K562 (cell line): ENCODE data around the gene TMEM176B. TPM values are rescaled to one million over a fixed set of nuclear protein-coding genes. Genes with fewer than 3 reads are reported as not detected.

Source experiments
- ATAC-seq: fragments of 200-7000 bp; cut with Tn5 transposase; 3 replicates; pipeline ENCODE4 v1.9.1; 2020; ENCODE audit warnings: moderate library complexity
- BruUV-seq: library from RNA; stranded (reverse); fragments of 400-500 nt; replicated peaks from 2 replicates; lab custom pipeline; 2021; lab: Mats Ljungman, UMichigan
- CTCF ChIA-PET: fragments of 300-600 bp; formaldehyde crosslinking; extraction: SDS; loops from one replicate; lab custom pipeline; 2021; ENCODE audit warnings: low intra/inter-chr PET ratio; lab: Yijun Ruan, JAX
- POLR2A ChIA-PET: fragments of 300-600, 350-650 bp; sonication (Branson Sonifier 250); formaldehyde crosslinking; extraction: SDS; loops from one replicate; lab custom pipeline; 2021; ENCODE audit warnings: antibody characterized with exemption, inconsistent platforms; lab: Yijun Ruan, JAX
- DNase-seq, 4 experiments: peaks; one replicate each; pipeline versions ENCODE4 v3.0.0 to v3.0.0-alpha.2; 2011 to 2018; ENCODE audit warnings: low spot score in 3 of 4, mixed read lengths in 3 of 4; ENCODE audit errors: extremely low read depth in 1 of 4
- FAIRE-seq: peaks from 2 replicates; lab custom pipeline; 2011; peaks lifted over from hg19 to GRCh38; lab: Jason Lieb, UNC
- H2AFZ ChIP-seq: 2 replicates; pipeline ENCODE4 v1.6.0; 2011; ENCODE audit warnings: low read depth, low read length, control low read depth, inconsistent platforms
- H3K27ac ChIP-seq: fragments of 200-600 bp; 3 replicates; pipeline ENCODE4 v1.8.0; 2011; ENCODE audit warnings: low read depth, mild to moderate bottlenecking, control low read depth, inconsistent platforms, low read length, moderate library complexity, mixed read lengths; ENCODE audit errors: extremely low read depth
- H3K27me3 ChIP-seq, 2 experiments: fragments of 300-600 bp in 1 of 2; 2 replicates in 1 of 2; 3 replicates in 1 of 2; pipeline versions ENCODE4 v1.6.0 to v1.8.0; 2011; ENCODE audit warnings: inconsistent platforms in 2 of 2, low read length in 2 of 2, mild to moderate bottlenecking in 1 of 2, mixed read lengths in 1 of 2, moderate library complexity in 1 of 2; ENCODE audit not compliant: control insufficient read depth in 2 of 2, insufficient read depth in 2 of 2
- H3K36me3 ChIP-seq: fragments of 300-600 bp; 3 replicates; pipeline ENCODE4 v1.8.0; 2011; ENCODE audit warnings: mild to moderate bottlenecking, low read length, inconsistent platforms; ENCODE audit not compliant: control insufficient read depth, insufficient read depth
- H3K4me1 ChIP-seq, 2 experiments: fragments of 200-600 bp in 1 of 2; replicated peaks in 1 of 2; 2 replicates in 1 of 2; 3 replicates in 1 of 2; pipeline versions ENCODE4 v1.5.1 to v1.8.0; 2011; ENCODE audit warnings: inconsistent platforms in 2 of 2, low read length in 2 of 2, mild to moderate bottlenecking in 1 of 2, mixed read lengths in 1 of 2, moderate library complexity in 1 of 2; ENCODE audit not compliant: control insufficient read depth in 2 of 2, insufficient read depth in 2 of 2
- H3K4me2 ChIP-seq: 2 replicates; pipeline ENCODE4 v1.6.1; 2011; ENCODE audit warnings: low read length, control low read depth, inconsistent platforms, mixed read lengths; ENCODE audit not compliant: insufficient read depth
- H3K4me3 ChIP-seq: fragments of 200-600 bp; sonication (generic), shearing (Covaris generic); 2 replicates; pipeline ENCODE4 v1.5.1; 2016; ENCODE audit warnings: control low read depth, inconsistent platforms
- H3K79me2 ChIP-seq: fragments of 200-600 bp; 3 replicates; pipeline ENCODE4 v1.8.0; 2011; ENCODE audit warnings: low read length, inconsistent platforms; ENCODE audit not compliant: control insufficient read depth, insufficient read depth
- H3K9ac ChIP-seq, 2 experiments: 2 replicates each; pipeline versions ENCODE4 v1.6.0 to v1.6.1; 2011; ENCODE audit warnings: low read depth in 2 of 2, low read length in 2 of 2, control low read depth in 1 of 2, inconsistent platforms in 1 of 2, mild to moderate bottlenecking in 1 of 2, mixed read lengths in 1 of 2; ENCODE audit not compliant: insufficient read depth in 1 of 2
- H3K9me1 ChIP-seq: one replicate; pipeline ENCODE4 v1.6.0; 2011; ENCODE audit warnings: inconsistent platforms, mild to moderate bottlenecking, low read length, moderate library complexity; ENCODE audit not compliant: control insufficient read depth, insufficient read depth
- H3K9me3 ChIP-seq: replicated peaks from 2 replicates; pipeline ENCODE4 v1.5.1; 2011; ENCODE audit warnings: low read depth, low read length, inconsistent platforms; ENCODE audit not compliant: control insufficient read depth, insufficient read depth
- H4K20me1 ChIP-seq: replicated peaks from 2 replicates; pipeline ENCODE4 v1.6.1; 2011; ENCODE audit warnings: low read length, inconsistent platforms, mixed read lengths; ENCODE audit not compliant: control insufficient read depth, insufficient read depth
- BRD9 ChIP-seq: fragments of 450-650 bp; IDR thresholded peaks from 2 replicates; pipeline ENCODE4 v1.6.1; 2018; ENCODE audit warnings: low read depth; ENCODE audit not compliant: partially characterized antibody
- ESRRB ChIP-seq: fragments of 250-450 bp; sonication (Bioruptor Pico); IDR thresholded peaks from 2 replicates; pipeline ENCODE4 v1.5.0; 2020; ENCODE audit warnings: mild to moderate bottlenecking, moderate library complexity, borderline replicate concordance
- FOXJ3 ChIP-seq: sonication (generic); formaldehyde crosslinking; IDR thresholded peaks from 2 replicates; pipeline ENCODE4 v1.4.0; 2020; ENCODE audit warnings: mild to moderate bottlenecking, missing genetic modification reagents
- GABPB1 ChIP-seq: sonication (generic); formaldehyde crosslinking; IDR thresholded peaks from 2 replicates; pipeline ENCODE4 v1.8.0; 2022; ENCODE audit warnings: mild to moderate bottlenecking, missing genetic modification reagents
- HBP1 ChIP-seq: fragments of 450-650 bp; formaldehyde crosslinking; IDR thresholded peaks from 2 replicates; pipeline ENCODE4 v1.4.0; 2022; ENCODE audit warnings: missing genetic modification characterization
- HOXB6 ChIP-seq: fragments of 250-450 bp; sonication (Bioruptor Pico); IDR thresholded peaks from 2 replicates; pipeline ENCODE4 v1.5.1; 2022; ENCODE audit warnings: mild to moderate bottlenecking, borderline replicate concordance
- MAZ ChIP-seq, 2 experiments: fragments of 450-650 bp in 1 of 2; sonication (generic) in 1 of 2; formaldehyde crosslinking; IDR thresholded peaks in 1 of 2; conservative IDR thresholded peaks in 1 of 2; 2 replicates each; pipeline versions ENCODE4 v1.4.0 to v1.5.0; 2020; ENCODE audit warnings: mild to moderate bottlenecking in 1 of 2, missing genetic modification reagents in 1 of 2
- PKNOX1 ChIP-seq: fragments of 450-650 bp; IDR thresholded peaks from 2 replicates; pipeline ENCODE4 v1.6.1; 2016
- POLR2AphosphoS5 ChIP-seq: IDR thresholded peaks from 2 replicates; pipeline ENCODE4 v1.6.1; 2011; ENCODE audit warnings: mild to moderate bottlenecking, low read depth, low read length, moderate library complexity; ENCODE audit not compliant: control insufficient read depth, insufficient read depth
- RNF219 ChIP-seq: fragments of 250-450 bp; sonication (Bioruptor Pico); IDR thresholded peaks from 2 replicates; pipeline ENCODE4 v1.5.0; 2022; ENCODE audit warnings: mild to moderate bottlenecking
- SP1 ChIP-seq: sonication (generic); formaldehyde crosslinking; IDR thresholded peaks from 2 replicates; pipeline ENCODE4 v1.8.1; 2022; ENCODE audit warnings: mild to moderate bottlenecking, missing genetic modification reagents
- SPI1 ChIP-seq: IDR thresholded peaks from 2 replicates; pipeline ENCODE4 v1.6.1; 2011; ENCODE audit warnings: low read depth, low read length, control low read depth, borderline replicate concordance
- THRAP3 ChIP-seq: fragments of 450-650 bp; IDR thresholded peaks from 2 replicates; pipeline ENCODE4 v1.6.1; 2016; ENCODE audit warnings: mild to moderate bottlenecking, inconsistent platforms, borderline replicate concordance
- ZNF184 ChIP-seq: sonication (generic); formaldehyde crosslinking; IDR thresholded peaks from 2 replicates; pipeline ENCODE4 v1.5.0; 2020; ENCODE audit warnings: missing genetic modification reagents
- ZNF212 ChIP-seq: fragments of 450-650 bp; formaldehyde crosslinking; IDR thresholded peaks from 2 replicates; pipeline ENCODE4 v1.4.0; 2020; ENCODE audit warnings: mild to moderate bottlenecking
- ZNF324 ChIP-seq: fragments of 250-450 bp; sonication (Bioruptor Pico); IDR thresholded peaks from 2 replicates; pipeline ENCODE4 v1.4.0; 2020; ENCODE audit warnings: mild to moderate bottlenecking
- ZNF707 ChIP-seq: fragments of 250-450 bp; sonication (Bioruptor Pico); conservative IDR thresholded peaks from 2 replicates; pipeline ENCODE4 v1.8.0; 2022; ENCODE audit warnings: inconsistent platforms, mild to moderate bottlenecking, moderate library complexity
- WGBS: fragments of 100-300 bp; shearing (Covaris generic); methylation state at CpG from one replicate; pipeline ENCODE4 v1.1.6; 2016; ENCODE audit warnings: low coverage, mixed read lengths; ENCODE audit not compliant: insufficient coverage; ENCODE audit errors: missing lambda C conversion rate; 5-methylcytosine and 5-hydroxymethylcytosine counted together
- in situ Hi-C: fragments of 300-500 bp; cut with MboI; formaldehyde crosslinking; loops from 4 replicates; pipeline ENCODE4 v1.15.0; 2018; ENCODE audit warnings: inconsistent platforms, mixed read lengths
- intact Hi-C: fragments of 100-400 bp; cut with micrococcal nuclease; formaldehyde crosslinking; loops from 2 replicates; pipeline ENCODE4 v1.14.2; 2022
- polyA plus RNA-seq, 8 experiments: library from polyadenylated mRNA; depleted of rRNA in 4 of 8; stranded (reverse) in 5 of 8; unstranded in 3 of 8; fragments of >200 nt; fragmentation: Nextera tagmentation in 2 of 8; fragmentation: Illumina TruSeq in 1 of 8; extraction: Ambion mirVana in 2 of 8; extraction: Trizol in 1 of 8; gene quantifications; 2 replicates each; pipeline versions ENCODE4 v1.2.1 to v1.2.3, GENCODE V29; 2011 to 2014; ENCODE audit warnings: inconsistent platforms in 1 of 8, missing spikeins in 1 of 8
- total RNA-seq, 7 experiments: library from RNA; depleted of rRNA in 6 of 7; stranded (reverse); fragments of >200 nt in 6 of 7; fragmentation: Illumina TruSeq in 2 of 7; extraction: Trizol in 2 of 7; gene quantifications; 2 replicates each; pipeline versions ENCODE4 v1.2.1 to v1.2.3, GENCODE V29; 2011 to 2021; ENCODE audit warnings: low replicate concordance in 1 of 7

The TMEM176B gene
- total and polyA plus RNA-seq, 9 of the 15 experiments (the other 6 are each of a cell fraction or from before 2014, with no cell fraction given): 0.19 to 0.60 TPM; not detected in 7

GRCh38 chr7:150818971-150819370 is 18.8 kb upstream of the TMEM176B start:
- no peak for FAIRE-seq
- no peaks in the 10 kb centered on the region for H4K20me1 ChIP-seq
- no peaks in the 10 kb centered on the region for H3K36me3 ChIP-seq
- intact Hi-C loops: no loop called here
- H3K79me2 ChIP-seq: no peaks in the 10 kb centered on the region
- no peak overlapping the region for H3K9ac ChIP-seq
- no peak overlapping the region for H2AFZ ChIP-seq
- no peaks in the 10 kb centered on the region for H3K9me3 ChIP-seq
- ATAC-seq: no peak
- POLR2A ChIA-PET: interaction anchor here (1.0 kb wide), 1 partner anchor 26 kb away, joined by 3 read pairs; no protein-coding TSS in a partner anchor
- H3K27me3 ChIP-seq: peaks cover 14 to 19% of the 10 kb centered on the region in 2 experiments
- CTCF ChIA-PET: no interaction called here
- peaks cover 0 to 7% of the 10 kb centered on the region in 2 experiments; a peak in 2 of 5 replicates for H3K4me1 ChIP-seq
- no peak for DNase-seq
- H3K27ac ChIP-seq: no peak overlapping the region
- in situ Hi-C loops: no loop called here
- no peak overlapping the region for H3K4me2 ChIP-seq
- 0% methylated on average over 2 of the region's 2 CpGs for WGBS
- BruUV-seq: no TSS peak
- H3K9me1 ChIP-seq: no peaks in the 10 kb centered on the region
- no peak overlapping the region for H3K4me3 ChIP-seq
- TF ChIP-seq MAZ (CRISPR knock-in tag; conservative IDR thresholded peaks at IDR 0.05 in 1 of 2, IDR thresholded peaks at IDR 0.05 in 1 of 2): no peak
- TF ChIP-seq HBP1 (CRISPR knock-in tag): no peak
- TF ChIP-seq ZNF184 (CRISPR knock-in tag): no peak
- no peak for TF ChIP-seq ESRRB (CRISPR knock-in tag)
- no peak for TF ChIP-seq FOXJ3 (CRISPR knock-in tag)
- no peak for TF ChIP-seq POLR2AphosphoS5
- TF ChIP-seq ZNF212: no peak
- TF ChIP-seq ZNF707 (CRISPR knock-in tag): no peak
- no peak for TF ChIP-seq THRAP3
- no peak for TF ChIP-seq GABPB1 (CRISPR knock-in tag)
- TF ChIP-seq SPI1: no peak
- no peak for TF ChIP-seq ZNF324 (CRISPR knock-in tag)
- no peak for TF ChIP-seq SP1 (CRISPR knock-in tag)
- no peak for TF ChIP-seq HOXB6
- no peak for TF ChIP-seq PKNOX1
- TF ChIP-seq BRD9: no peak
- no peak for TF ChIP-seq RNF219 (CRISPR knock-in tag)
